GM21526 (cell line): ENCODE results near the gene HES3.

Source experiments
- ATAC-seq: cut with Tn5 transposase; IDR thresholded peaks from one replicate; pipeline ENCODE4 v1.9.1; 2021; ENCODE audit warnings: moderate library complexity; ENCODE audit not compliant: unreplicated experiment, low FRiP score

The HES3 gene

GRCh38 chr1:6245086-6245868 is 1.3 kb downstream of the HES3 start:
- no peak for ATAC-seq

DNA sequence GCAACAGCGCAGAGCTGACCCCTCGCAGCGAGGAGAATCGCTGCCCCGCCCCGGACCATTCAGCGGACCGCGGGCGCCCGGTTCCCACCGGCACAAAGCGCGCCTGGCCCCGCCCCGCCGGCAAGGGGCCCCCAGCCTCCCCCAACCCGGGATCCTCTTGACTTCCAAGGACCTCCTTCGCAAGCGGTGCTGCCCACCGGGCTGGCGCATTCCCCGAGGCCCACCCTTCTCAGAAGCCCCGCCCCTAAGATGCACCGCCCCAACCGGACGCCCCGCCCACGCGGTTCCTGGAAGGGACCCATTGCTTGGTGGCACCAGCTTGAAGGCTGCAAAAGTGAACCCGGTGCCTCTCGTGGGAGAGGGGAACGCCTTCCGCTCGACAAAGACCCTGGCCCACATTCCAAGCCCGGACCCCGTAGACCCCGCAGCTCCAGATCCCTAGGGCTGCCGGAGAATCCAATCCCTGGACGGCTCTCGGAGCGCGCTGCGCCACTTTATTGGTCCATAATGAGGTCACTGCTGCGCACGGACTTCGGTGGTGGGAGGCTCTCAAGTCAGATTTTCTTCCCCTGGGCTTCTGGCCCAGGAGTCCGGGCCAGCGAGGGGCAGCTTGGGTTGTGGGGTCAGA is 2.0 kb downstream of the HES3 start:
- no peak for ATAC-seq

DNA sequence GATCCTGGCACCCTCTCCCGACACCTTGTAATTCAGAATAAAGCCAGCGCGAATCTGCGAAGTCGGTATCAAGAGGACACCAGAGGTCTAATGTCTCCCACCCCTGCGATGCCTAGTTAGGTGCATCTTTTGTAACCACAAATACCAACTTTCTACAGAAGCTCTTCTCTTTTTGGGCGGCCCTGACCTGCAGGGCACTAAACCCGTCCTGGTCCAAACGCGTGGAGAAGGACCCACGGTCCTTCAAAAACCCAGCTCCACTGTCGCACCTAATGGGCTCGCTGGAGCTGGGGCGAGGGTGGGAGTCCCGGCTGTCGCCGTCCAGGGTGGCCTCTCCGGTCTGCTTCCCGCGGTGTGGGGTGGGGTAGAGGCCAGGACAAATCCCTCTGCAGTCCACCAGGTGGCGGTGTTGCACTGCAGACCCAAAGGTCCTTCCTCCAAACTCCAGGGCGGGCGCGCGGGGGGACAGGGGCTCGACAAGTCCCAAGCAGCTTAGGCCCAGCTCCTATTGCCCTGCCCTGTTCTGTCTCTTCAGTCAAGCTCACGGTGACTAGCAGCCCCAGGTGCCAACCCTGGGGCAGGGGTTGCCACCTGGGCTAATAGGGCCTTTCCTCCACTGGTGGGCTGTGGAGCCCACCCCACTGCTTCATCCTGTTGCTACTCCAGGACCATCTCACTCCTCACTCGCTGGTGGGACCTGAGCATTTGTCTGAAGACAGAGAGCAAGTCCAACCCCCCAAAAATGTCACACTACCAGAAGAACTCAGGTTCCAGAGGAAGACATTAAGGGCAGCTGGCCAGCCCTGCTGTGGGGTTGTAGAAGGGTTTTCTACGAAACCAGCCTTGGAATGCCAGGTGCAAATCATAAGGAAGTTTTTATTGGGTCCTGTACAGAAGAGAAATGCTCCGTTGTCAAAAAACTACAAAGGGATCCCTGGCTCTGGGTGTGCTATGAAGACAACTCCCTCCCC is 2.8 kb downstream of the HES3 start:
- no peak for ATAC-seq

- no peak for ATAC-seq
Observed at GRCh38 chr1:6247651-6248050, 3.7 kb downstream of the HES3 start.

DNA sequence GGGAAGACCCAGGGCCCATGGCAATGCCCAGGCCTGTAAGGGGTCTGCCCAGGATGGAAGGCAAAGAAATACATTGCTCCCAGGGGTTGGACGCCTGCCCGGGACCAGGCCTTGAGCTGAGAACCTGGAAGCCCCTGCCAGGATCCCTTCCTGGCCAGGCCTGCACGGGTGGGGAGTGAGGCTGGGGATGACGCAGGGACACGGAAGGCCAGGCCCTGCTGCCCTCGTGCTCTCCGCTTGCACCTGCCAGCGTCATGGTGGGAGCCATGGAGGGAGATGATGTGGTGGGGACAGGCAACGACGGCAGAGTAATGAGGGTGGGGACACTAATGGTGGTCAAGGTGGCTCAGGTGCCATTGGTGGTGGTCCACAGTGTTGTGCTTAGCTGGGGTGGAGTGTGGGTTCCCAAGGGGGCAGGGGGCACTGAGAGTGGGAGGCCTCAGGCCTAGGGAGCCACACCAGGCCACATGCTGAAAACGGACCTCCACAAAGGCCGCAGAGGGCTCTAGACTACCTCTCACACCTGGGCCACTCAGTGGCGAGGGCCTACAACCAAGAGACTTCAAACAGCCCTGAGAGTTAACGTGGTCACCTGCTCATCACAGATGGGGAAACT is 4.3 kb downstream of the HES3 start:
- ATAC-seq: no peak

DNA sequence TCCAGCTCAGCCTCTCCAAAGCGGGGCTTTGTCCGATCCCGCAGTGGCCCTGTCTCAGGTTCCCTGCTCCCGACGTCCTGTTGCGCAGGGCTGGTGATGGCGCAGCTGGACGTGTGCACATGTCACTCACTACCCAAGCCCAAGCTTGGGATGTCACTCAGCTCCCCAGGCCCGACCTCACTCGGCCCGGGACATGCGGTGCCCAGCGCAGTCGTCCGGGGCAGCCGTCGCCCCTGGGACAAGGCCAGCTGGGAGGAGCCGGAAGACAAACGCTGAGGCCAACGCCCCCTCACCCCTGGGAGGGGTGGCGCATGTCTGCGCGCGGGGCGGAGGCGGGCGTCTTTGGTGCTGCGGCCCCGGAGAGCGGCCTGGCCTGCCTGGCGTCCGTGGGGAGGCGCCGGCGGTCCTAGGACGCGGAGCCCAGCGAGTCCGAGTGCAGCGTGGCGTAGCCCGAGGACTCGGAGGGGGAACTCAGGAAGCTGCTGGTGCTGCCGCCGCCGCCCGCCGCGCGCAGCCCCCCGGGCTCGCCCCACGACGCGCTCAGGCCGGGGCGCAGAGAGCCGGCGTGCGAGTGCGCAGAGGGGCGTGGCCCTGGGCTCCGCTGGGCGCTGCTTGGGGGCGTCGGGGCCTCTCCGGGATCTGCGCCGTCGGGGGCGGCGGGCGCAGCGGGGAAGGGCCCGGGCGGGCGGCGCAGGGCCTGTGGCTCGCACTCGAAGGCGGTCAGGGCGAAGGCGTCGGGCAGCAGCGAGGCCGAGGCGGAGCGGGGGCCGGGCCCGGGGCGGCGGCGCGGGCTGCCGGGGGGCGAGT is 5.2 kb downstream of the HES3 start:
- ATAC-seq: no peak

DNA sequence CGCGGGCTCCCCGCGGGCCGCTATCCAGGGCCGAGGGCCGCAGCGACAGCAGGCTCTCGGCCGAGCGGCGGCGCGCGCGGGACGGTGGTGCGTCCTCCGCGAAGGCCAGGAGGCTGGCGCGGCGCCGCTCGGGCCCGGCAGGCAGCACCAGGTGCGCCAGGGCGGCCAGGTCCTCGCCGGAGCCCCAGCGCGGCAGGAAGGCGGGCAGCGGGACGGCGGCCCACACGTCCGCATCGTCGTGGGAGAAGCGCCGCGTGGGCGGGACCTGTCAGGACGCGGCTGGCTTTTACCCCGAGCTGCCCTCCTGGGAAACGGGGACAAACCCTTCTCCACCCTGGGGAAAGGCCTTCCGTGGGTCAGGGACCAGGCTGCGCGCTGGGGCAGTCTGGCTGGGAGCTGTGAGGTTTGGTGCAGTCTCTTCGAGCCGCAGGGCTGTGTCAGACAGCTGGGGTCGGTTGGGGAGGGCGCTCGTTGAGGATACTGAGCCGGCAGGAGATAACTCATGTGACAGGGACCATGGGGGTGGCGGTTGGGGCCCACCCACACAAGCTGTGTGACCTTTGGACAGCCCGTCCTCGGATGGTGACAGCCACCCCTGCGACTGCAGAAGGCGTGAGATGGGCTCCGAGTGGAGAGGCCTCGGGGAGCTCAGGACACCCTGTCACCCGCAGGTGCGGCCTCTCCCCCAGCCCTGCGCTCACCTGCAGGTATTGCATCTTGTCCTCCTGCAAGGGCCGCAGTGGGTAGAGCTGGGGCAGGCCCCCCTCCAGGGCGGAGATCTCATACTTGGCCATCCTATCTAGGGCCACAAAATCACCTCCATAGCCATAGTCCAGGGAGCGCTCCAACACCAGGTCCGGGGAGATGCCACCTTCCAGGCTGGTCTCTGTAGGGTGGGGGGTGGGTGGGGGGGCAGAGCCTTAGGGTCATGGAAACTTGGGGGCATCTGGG is 6.0 kb downstream of the HES3 start:
- ATAC-seq: no peak

GRCh38 chr1:6251233-6251632 is 7.3 kb downstream of the HES3 start:
- no peak for ATAC-seq

DNA sequence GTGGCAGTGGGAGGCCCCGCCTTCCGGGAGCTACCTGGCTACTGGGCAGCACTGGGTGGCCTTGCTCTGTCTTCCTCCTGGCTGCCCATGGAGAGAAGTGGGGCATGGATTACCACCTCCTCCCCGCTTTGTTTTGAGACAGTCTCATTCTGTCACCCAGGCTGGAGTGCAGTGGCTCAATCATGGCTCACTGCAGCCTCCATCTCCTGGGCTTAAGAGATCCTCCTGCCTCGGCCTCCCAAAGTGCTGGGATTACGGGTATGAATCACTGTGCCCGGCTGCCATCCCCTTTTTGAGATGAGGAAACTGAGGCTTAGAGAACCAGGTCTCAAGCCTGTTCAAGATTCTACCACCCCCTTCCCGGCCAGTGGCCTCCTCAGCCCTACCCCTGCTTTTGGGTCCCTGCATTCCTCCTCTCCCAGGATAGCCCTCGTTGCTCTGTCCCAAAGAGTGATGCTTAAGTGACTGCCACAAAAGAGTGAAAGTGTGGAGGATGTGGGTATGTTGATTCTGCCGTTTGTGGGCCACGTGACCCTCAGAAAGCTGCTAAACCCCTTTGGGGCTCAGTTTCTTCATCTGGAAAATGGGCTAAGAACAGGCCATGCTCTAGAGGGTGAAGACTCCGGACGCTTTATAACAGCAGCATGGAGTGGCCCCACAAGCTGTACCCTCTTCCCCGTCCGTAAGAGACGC is 7.8 kb downstream of the HES3 start:
- no peak for ATAC-seq

DNA sequence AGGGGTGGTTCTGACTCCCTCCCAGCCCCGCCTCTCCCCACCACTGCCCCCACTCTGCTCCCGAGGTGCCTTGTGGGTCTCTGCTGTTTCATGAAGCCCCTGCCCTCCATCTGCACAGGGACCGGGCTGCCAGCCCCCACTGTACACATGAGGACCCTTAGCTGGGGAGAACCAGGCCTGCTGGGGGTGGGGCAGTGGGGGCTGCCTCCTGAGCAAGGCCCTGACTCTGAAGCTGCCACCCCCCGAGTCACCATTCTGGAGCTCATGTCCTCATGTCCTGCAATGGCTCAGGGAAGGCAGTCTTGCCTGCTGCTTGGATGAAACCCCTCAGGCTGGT is 8.4 kb downstream of the HES3 start:
- ATAC-seq: no peak

GRCh38 chr1:6253380-6253779 is 9.4 kb downstream of the HES3 start:
- ATAC-seq: no peak

DNA sequence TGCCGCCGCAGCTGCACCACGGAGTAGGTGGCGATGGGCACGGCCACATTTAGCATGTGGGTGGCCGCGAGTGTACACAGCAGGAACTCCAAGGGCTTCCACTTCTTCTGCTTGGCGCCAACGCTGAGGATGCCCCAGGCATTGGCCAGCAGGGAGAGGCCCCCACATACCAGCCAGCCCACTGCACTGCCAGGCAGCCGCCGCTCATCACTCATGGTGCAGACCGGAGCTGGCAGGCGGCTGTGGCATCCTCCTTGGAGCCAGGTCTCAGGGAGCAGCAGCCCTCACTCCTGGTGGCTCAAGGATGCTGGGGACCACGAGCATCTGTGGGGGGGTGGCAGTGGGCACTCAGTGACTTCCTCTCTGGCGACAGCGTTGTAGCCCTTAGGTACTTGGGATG is 10.7 kb downstream of the HES3 start:
- ATAC-seq: no peak

GRCh38 chr1:6256645-6257044 is 12.7 kb downstream of the HES3 start:
- no peak for ATAC-seq

GRCh38 chr1:6257541-6258069 is 13.6 kb downstream of the HES3 start:
- ATAC-seq: no peak

GRCh38 chr1:6258675-6259074 is 14.7 kb downstream of the HES3 start:
- ATAC-seq: no peak

- peak; percentile 55 for ATAC-seq
Observed at GRCh38 chr1:6259491-6260362, 15.7 kb downstream of the HES3 start.

- ATAC-seq: peak; percentile 30
Observed at GRCh38 chr1:6260433-6260934, 16.5 kb downstream of the HES3 start.
